KMS-11 (cell line): ENCODE measurements around the gene CC2D2A.

ENCODE experiments used
- H2AFZ ChIP-seq: fragments of 200-600 bp; sonication (generic); 2 replicates; pipeline ENCODE4 v1.6.1; 2016; ENCODE audit warnings: antibody characterized with exemption, mixed run types, low read depth
- H3K27ac ChIP-seq: fragments of 200-600 bp; sonication (generic); 2 replicates; pipeline ENCODE4 v1.6.1; 2016; ENCODE audit warnings: mild to moderate bottlenecking, mixed run types
- H3K27me3 ChIP-seq: fragments of 200-600 bp; sonication (generic); 2 replicates; pipeline ENCODE4 v1.6.1; 2017; ENCODE audit warnings: mild to moderate bottlenecking, low read depth, mixed run types, moderate library complexity; ENCODE audit not compliant: insufficient read depth
- H3K36me3 ChIP-seq: fragments of 200-600 bp; sonication (generic); 2 replicates; pipeline ENCODE4 v1.6.1; 2017; ENCODE audit warnings: mild to moderate bottlenecking, mixed run types; ENCODE audit not compliant: insufficient read depth
- H3K4me1 ChIP-seq: fragments of 200-600 bp; sonication (generic); 2 replicates; pipeline ENCODE4 v1.6.1; 2016; ENCODE audit warnings: mild to moderate bottlenecking, low read depth, mixed run types; ENCODE audit not compliant: poor library complexity, severe bottlenecking
- H3K4me2 ChIP-seq: fragments of 200-600 bp; sonication (generic); 2 replicates; pipeline ENCODE4 v1.7.0; 2016; ENCODE audit warnings: mild to moderate bottlenecking, mixed run types
- H3K4me3 ChIP-seq: fragments of 200-600 bp; sonication (generic); IDR thresholded peaks from 2 replicates; pipeline ENCODE4 v1.6.1; 2017; ENCODE audit warnings: low read depth, low read length, mixed read lengths; ENCODE audit not compliant: insufficient read depth
- H3K79me2 ChIP-seq: fragments of 200-600 bp; sonication (generic); 2 replicates; pipeline ENCODE4 v1.6.1; 2016; ENCODE audit warnings: low read depth, mixed run types; ENCODE audit not compliant: insufficient read depth
- H3K9ac ChIP-seq: fragments of 200-600 bp; sonication (generic); 2 replicates; pipeline ENCODE4 v1.6.1; 2016; ENCODE audit warnings: mild to moderate bottlenecking, mixed run types
- H4K20me1 ChIP-seq: fragments of 200-600 bp; sonication (generic); 2 replicates; pipeline ENCODE4 v1.6.1; 2016; ENCODE audit warnings: mild to moderate bottlenecking, mixed run types; ENCODE audit not compliant: insufficient read depth
- TF ChIP-seq, protein P1 (sequence below): fragments of 200-600 bp; sonication (generic); conservative IDR thresholded peaks from 2 replicates; pipeline ENCODE4 v1.6.1; 2017; ENCODE audit warnings: low read depth, mild to moderate bottlenecking, antibody characterized with exemption, low read length, moderate library complexity, mixed read lengths

Gene CC2D2A

DNA sequence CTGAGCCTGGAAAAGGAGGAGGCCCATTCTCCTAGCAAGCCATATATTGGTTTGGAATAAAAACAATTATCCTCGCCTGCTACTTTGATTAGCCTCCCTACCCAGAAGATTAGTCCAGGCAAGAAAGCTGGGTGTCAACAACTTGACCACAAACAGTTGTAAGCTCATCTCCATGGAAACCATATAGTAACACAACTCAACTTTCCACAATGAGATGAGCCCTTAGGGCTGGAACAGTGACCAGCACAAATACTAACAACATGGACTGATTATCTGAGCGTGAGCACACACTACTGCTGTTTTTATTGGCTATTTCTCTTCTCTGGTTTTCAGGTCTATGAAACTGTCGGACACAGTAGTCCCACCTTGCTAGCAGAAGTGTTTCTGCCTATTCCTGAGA, 80.8 kb downstream of the CC2D2A start:
- no peaks in the 10 kb centered on the region for H3K27me3 ChIP-seq
- no peak overlapping the region for H3K4me2 ChIP-seq
- no peaks in the 10 kb centered on the region for H3K4me1 ChIP-seq
- no peak overlapping the region for H3K4me3 ChIP-seq
- no peaks in the 10 kb centered on the region for H3K79me2 ChIP-seq
- H4K20me1 ChIP-seq = no peaks in the 10 kb centered on the region
- TF ChIP-seq, protein P1, sequence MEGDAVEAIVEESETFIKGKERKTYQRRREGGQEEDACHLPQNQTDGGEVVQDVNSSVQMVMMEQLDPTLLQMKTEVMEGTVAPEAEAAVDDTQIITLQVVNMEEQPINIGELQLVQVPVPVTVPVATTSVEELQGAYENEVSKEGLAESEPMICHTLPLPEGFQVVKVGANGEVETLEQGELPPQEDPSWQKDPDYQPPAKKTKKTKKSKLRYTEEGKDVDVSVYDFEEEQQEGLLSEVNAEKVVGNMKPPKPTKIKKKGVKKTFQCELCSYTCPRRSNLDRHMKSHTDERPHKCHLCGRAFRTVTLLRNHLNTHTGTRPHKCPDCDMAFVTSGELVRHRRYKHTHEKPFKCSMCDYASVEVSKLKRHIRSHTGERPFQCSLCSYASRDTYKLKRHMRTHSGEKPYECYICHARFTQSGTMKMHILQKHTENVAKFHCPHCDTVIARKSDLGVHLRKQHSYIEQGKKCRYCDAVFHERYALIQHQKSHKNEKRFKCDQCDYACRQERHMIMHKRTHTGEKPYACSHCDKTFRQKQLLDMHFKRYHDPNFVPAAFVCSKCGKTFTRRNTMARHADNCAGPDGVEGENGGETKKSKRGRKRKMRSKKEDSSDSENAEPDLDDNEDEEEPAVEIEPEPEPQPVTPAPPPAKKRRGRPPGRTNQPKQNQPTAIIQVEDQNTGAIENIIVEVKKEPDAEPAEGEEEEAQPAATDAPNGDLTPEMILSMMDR = no peak
- no peak overlapping the region for H3K9ac ChIP-seq
- no peak overlapping the region for H2AFZ ChIP-seq
- no peak overlapping the region for H3K27ac ChIP-seq
- H3K36me3 ChIP-seq = no peaks in the 10 kb centered on the region

DNA sequence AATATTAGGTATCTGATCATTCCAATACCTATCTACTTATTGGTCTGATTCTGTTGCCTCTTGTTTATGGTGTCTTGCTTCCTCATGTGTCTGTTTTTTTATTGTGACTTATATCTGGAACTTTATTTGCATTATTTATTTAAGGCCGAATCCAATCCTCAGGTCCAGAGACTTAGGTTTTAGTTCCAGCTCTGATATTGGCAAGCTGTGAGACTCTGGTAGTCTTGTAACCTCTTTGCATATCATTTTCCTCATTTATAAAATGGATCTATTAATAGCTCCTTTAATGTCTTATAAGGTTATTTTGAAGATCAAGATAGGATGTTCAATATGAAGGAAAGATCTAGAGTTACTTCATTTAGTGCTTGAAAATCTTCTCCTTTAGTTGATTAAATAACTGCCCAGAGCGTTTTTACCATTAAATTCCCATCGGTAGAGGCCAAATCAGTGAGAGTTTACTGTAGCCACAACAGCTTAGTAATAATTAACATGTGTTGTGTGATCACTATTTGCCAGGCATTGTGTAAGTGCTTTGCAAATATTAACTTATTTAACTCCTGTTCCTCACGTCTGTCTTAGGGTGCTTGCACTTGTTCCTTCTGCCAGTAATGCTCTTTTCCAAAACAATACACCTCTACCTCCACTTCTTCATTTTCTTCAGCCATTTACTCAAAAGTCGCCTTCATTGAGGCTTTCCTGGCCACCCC, 82.2 kb downstream of the CC2D2A start:
- Histone ChIP-seq H3K79me2 (no peaks in the 10 kb centered on the region), H3K4me1 (no peaks in the 10 kb centered on the region), H3K27me3 (no peaks in the 10 kb centered on the region), H3K4me2 (no peak overlapping the region), H2AFZ (no peak overlapping the region), H3K9ac (no peak overlapping the region), H4K20me1 (no peaks in the 10 kb centered on the region), H3K27ac (no peak overlapping the region), H3K4me3 (no peak overlapping the region), H3K36me3 (no peaks in the 10 kb centered on the region)
- TF ChIP-seq, protein P1 = no peak

DNA sequence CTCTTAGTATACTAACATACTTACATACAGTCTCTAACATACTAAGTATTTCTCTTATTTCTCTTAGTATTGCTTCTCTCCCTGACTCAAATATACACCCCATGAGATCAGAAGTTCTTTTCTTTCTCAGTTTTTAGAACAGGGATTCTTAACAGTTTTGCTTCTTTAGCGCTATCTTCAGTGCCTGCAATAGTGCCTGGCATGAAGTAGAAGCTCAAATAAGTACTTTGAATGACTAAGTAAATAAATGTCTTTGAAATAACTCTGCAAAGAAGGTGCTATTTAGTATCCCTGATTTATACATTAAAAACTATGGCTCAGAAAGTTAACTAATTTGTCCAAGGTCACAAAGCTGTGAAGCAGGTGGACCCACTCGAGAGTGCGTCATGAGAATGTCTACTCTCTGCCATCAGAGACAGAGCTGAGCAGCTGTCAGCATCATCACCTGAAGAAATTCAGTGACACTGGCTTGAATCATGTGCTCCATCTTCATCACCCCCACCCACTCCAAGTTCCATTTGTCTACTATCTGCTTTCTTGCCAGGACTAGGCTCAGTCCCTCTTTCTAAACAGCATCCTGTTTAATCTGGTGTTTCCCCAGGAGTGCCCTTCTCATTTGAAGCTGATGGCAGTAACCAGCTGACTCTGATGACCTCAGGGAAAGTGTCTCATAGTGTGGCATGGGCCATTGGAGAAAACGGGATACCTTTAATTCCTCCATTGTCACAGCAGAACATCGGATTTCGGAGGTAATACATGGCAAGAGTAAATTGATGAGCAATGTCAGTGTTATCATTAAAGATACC, 83.1 kb downstream of the CC2D2A start:
- H3K27ac ChIP-seq = no peak overlapping the region
- no peaks in the 10 kb centered on the region for H3K27me3 ChIP-seq
- no peaks in the 10 kb centered on the region for H3K4me1 ChIP-seq
- H3K4me2 ChIP-seq = no peak overlapping the region
- H3K79me2 ChIP-seq = no peaks in the 10 kb centered on the region
- no peak overlapping the region for H2AFZ ChIP-seq
- TF ChIP-seq, protein P1 = no peak
- H3K9ac ChIP-seq = no peak overlapping the region
- H4K20me1 ChIP-seq = no peaks in the 10 kb centered on the region
- no peak overlapping the region for H3K4me3 ChIP-seq
- no peaks in the 10 kb centered on the region for H3K36me3 ChIP-seq

DNA sequence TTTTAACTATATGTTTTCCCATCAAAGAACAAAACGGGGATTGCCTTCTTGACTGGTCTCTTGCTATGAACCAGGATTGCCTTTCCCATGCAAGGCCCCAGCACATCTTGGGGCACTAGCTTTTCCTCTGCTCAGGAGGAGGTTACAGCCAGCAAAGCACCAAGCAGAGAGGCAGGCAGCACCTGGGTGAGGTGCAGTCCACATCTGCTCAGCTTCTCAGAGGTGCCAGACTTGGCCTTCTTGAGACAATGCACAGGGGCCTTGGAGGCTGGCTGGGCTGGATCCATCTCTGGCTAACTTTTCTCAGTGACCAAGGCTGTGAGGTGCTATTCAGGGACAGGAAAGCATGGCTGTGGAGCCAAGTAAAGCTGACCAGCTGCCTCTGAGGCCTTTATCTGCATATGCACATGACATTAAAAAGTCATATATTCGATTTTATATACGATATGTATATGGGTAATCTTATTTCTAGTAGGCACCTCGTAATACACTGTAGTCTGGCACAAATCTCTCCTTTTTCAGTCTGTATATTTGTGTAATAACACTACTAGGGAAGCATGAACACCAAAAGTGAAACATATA, 86.9 kb downstream of the CC2D2A start:
- no peaks in the 10 kb centered on the region for H4K20me1 ChIP-seq
- TF ChIP-seq, protein P1 = no peak
- H3K27ac ChIP-seq = no peak overlapping the region
- no peaks in the 10 kb centered on the region for H3K4me1 ChIP-seq
- no peaks in the 10 kb centered on the region for H3K79me2 ChIP-seq
- H2AFZ ChIP-seq = no peak overlapping the region
- no peak overlapping the region for H3K9ac ChIP-seq
- no peaks in the 10 kb centered on the region for H3K27me3 ChIP-seq
- H3K4me2 ChIP-seq = no peak overlapping the region
- no peak overlapping the region for H3K4me3 ChIP-seq
- no peaks in the 10 kb centered on the region for H3K36me3 ChIP-seq
